ENCODE results near the gene EXOC6B. TPM values are rescaled to one million over a fixed set of nuclear protein-coding genes. Genes with fewer than 3 reads are reported as not detected.

EXOC6B gene
- total RNA-seq, 1 experiment from 2014 or later = 39.5 TPM

DNA sequence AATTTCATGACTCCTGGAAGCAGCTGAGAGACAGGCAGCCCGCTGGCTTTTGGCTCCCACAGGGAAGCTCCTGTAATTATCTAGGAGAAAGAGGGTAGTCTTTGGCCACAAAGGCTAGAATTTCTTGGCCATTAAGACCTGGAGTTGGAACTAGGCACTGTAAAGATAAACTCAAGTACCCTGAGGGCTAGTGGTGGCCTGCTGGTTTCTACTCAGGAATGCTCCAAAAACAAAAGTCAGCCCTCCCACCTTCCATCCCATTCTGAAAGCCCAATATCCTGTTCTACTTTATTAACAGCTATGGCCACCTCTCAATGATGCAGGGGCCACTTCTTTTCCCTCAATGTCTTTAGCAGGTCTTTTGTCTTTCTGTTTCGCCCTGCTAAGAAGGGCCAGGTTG lies 644.2 kb downstream of the EXOC6B start:
- in situ Hi-C loops (cut with HindIII; ENCODE audit: low sequenced_read_pairs) = no loop called here

DNA sequence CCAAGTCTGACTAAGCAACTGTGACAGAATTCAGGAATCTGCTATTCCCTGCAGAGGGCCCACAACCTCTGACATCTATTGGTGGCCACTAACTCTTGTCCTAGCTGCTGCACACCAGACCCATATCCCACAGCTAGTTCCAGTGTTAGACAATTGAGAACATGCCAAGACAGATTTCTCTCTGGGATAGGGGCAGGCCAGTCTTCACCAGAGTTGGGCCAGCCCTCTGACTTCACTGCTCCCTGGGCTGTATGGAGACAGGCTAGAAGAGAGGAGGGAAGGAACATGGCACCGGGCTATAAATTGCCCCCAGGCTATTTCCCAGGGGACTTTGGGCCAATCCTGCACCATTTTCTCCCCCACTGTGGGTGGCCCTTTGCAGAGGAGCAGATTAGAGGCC lies 645.5 kb downstream of the EXOC6B start:
- no peak for DNase-seq (ENCODE audit: low spot score)
- in situ Hi-C loops (cut with HindIII; ENCODE audit: low sequenced_read_pairs) = no loop called here

More for the DNA sequence above, 644.2 kb downstream of the EXOC6B start:
- no peak for DNase-seq (ENCODE audit: low spot score)

DNA sequence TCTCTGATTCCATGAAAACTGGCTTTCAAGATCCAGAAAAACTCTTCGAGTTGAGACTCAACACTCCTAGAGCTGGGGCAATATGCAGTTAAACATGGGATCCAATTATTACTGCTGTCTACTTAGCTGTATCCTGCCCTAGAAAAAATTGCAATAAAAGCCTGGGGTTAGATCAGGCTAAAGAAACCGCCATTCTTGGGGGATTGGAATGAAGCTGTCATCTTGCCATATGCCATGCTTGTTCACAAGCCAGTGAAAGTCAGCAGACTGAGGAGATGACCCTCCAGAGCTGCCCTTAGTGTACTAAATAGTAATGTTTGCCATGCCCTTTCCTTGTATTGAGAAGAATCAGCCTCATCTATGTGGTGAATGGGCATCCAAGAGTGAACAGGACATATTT lies 647.3 kb downstream of the EXOC6B start:
- no peak for DNase-seq (ENCODE audit: low spot score)
- in situ Hi-C loops (cut with HindIII; ENCODE audit: low sequenced_read_pairs) = no loop called here

DNA sequence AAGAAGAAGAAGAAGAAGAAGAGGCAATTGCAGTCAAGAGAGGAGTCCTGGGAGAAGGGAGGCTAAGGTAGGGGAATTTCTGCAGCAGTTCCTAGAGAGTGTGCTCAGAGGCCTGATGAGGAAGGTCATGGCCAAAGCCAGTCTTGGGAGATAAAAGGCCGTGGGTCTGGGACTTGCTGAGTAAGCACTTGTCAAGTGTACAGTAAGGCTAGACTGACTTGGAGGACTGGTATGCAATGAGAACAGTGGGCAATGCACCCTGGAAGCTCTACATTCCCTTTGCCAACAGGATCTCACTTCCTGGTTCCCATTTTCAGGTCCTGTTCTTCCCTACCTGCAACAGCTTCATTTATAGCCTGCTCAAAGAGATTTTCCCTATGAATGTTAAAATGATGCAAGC lies 649.6 kb downstream of the EXOC6B start:
- no peak for DNase-seq (ENCODE audit: low spot score)
- in situ Hi-C loops (cut with HindIII; ENCODE audit: low sequenced_read_pairs) = no loop called here

DNA sequence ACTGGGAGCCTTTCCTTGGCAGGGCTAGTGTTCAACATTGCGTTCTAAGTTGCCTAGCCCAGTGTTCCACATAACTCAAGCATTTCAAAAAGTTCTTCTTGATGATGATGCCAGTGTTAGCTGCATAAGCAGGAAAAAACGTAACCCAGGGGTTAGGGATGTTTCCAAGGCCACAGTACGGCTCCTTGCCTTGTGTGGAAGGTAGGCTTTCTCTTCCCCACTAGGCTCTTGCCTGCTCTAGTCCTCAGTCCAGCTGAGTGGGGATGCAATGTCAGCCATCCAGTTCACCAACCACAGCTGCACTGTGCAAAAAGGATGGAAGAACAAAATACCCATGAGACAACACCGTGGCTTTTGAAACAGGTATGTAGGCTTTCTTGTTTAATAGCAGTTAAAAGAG lies 650.2 kb downstream of the EXOC6B start:
- in situ Hi-C loops (cut with HindIII; ENCODE audit: low sequenced_read_pairs) = no loop called here
- no peak for DNase-seq (ENCODE audit: low spot score)

DNA sequence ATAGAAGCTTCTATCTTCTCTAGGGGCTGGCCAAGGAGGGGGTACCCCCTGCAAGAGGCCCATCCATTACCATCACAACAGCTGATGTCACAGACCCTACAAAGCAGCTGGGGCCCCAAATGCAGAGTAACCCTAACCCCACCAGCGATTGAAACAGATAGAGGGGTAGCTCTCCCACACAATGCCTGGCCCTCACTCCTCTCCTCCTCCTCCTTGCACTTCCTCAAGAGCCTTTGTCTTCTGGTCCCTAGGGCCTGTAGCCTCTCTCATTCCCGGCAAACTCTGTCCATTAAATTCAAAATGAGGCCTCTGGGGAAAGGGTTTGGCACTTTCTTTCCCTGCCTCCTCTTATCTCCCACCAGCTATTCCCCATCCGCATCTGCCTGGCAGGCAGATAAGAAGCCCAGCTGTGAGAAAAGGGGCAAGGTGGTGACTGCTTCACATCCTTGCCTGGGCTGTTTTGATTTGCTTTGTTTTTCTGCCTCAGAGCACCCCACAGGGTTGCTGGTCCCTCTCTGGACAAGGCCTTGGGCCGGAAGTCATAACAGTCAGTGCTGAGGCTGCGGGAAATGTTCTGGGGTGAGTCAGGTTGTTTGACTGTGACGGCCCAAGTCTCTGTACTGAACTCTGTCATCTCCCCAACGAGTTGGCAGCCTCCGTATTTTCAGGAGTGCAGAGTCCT lies 652.1 kb downstream of the EXOC6B start:
- DNase-seq (ENCODE audit: low spot score) = no peak
- in situ Hi-C loops (cut with HindIII; ENCODE audit: low sequenced_read_pairs) = no loop called here

DNA sequence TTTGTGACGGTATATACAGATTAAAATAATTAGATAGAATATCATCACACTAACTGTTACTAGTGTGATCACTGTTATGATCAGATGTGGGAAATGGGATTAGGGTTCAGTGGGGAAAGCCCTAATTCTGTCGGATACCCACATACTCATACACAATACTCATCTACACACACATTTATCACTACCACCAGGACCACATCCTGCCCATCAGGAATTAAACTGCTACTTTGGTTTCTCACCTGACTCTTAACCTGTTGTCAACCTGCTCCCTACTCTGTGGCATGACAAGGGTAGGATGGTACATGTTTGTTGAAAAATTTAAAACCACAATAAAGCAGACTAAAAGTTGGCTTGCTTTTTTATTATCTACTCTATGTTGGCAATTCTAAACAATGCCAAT lies 653.4 kb downstream of the EXOC6B start:
- in situ Hi-C loops (cut with HindIII; ENCODE audit: low sequenced_read_pairs) = no loop called here
- DNase-seq (ENCODE audit: low spot score) = no peak

DNA sequence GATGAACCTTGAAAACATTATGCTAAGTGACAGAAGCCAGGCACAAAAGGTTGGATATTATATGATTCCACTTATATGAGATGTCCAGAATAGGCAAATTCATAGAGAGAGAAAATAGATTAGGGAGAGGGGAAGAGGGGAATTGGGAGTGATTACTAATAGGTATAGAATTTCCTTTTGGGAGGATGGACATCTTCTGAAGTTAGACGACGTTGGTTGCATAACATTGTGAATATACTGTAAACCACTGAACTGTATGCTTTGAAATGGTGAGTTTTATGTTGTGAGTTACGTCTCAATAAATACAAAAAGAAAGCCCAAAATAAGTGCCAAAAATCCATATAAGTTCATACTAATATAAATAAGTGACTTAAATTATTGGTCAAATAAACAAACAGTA lies 659.6 kb downstream of the EXOC6B start:
- in situ Hi-C loops (cut with HindIII; ENCODE audit: low sequenced_read_pairs) = no loop called here
- no peak for DNase-seq (ENCODE audit: low spot score)

DNA sequence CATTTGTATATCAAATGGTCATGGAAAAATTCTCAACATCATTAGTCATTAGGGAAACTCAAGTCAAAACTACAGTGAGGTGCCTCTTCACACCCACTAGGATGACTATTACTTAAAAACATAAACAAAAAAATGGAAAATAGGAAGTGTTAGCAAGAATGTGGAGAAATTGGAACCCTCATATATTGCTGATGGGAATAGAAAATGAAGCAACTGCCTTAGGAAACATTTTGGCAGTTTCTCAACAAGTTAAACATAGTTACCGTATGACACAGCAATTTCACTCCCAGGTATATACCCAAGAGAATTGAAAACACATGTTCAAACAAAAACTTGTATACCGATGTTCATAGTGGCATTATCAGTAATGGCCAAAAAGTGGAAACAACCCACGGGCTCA lies 660.0 kb downstream of the EXOC6B start:
- in situ Hi-C loops (cut with HindIII; ENCODE audit: low sequenced_read_pairs) = no loop called here
- no peak for DNase-seq (ENCODE audit: low spot score)

DNA sequence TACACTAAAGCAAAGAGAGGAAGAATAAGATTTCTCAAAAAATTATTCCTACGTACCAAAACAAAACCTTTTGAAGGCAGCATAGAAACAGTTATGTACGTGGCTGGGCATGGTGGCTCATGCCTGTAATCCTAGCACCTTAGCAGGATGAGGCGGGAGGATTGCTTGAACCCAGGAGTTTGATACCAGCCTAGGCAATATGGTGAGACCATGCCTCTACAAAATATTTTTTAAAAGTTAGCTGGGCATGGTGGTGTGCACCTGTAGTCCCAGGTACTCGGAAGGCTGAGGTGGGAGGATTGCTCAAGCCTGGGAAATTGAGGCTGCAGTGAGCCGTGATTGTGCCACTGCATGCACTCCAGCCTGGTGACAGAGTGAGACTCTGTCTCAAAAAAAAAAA lies 663.3 kb downstream of the EXOC6B start:
- in situ Hi-C loops (cut with HindIII; ENCODE audit: low sequenced_read_pairs) = no loop called here
- no peak for DNase-seq (ENCODE audit: low spot score)

DNA sequence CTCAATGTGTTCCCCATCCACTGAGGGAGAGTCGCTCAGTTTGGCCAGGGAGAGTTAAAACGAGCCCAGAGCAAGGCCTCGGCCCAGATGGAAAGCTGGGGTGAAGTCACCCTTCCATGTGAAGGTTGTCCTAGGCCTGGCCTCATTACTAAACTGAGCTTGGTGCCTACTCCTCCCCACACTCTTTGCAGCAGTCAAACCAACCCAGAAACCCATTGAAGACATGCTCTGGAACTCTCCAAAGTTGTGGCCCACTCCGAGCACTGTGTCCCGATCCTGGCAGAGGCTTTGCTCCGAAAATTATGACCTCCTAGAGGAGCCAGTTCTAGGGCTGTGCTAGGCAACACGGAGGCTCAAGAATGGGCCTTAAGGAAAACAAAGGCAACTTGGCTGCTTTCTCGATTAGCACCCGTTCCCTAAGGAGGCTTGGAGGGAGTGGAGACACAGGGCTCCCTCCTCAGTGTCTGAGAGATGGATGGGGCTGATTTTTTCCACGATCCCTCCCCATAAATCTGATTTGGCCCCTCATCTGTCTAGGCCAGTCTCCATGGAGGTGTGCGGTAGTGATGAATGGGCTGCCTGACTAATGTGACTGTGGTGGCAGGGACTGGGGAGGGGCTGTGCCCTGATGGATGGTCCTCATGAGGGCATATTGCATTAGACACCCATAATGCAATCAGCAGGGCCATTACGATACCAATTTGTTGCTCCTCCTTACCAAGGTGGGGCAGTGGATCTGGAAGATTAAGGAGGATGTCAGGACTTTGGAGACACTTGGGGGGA lies 666.4 kb downstream of the EXOC6B start:
- no peak for DNase-seq (ENCODE audit: low spot score)
- in situ Hi-C loops (cut with HindIII; ENCODE audit: low sequenced_read_pairs) = no loop called here

DNA sequence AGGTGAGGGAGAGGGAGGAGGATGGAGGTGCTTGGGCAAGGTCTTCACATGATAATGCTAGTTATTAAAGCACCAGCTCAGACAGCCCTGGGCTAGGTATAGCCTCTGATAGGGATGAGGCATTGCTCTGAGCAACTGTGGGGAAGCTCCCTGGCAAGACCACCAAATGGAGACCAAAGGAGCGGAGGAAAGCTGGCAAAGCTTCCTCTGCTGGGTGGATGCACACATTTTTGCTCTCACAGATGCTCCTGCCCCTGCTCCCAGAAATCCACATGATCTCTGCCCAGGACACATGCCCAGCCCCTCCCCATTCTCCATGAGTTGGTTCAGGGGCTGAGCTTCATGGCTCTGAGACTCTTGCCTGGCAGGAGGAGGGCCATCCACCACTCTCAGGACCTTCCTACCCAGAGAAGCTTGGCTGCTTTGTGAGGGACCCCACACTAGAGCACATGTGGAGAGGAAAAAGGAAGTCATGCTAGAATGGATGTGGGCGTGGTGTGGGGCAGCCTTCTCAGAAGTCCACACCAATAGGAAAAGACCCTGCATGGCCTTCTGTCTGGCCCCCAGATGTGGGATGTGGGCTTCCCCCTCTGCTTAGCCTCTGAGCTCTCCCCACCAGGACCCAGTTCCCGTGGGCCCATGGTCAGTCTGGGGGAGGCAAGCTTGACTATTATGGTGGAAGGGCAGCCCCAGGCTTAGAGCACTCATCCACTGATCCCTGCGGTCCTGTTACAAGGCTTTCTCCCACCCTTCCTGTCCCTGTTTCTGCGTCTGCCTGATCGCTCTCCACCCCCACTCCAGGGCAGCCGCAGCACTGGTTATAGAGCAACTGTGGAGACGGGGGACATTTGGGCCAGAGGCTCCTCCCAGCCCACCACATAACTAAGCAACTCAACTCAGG lies 667.7 kb downstream of the EXOC6B start:
- no peak for DNase-seq (ENCODE audit: low spot score)
- in situ Hi-C loops (cut with HindIII; ENCODE audit: low sequenced_read_pairs) = no loop called here

DNA sequence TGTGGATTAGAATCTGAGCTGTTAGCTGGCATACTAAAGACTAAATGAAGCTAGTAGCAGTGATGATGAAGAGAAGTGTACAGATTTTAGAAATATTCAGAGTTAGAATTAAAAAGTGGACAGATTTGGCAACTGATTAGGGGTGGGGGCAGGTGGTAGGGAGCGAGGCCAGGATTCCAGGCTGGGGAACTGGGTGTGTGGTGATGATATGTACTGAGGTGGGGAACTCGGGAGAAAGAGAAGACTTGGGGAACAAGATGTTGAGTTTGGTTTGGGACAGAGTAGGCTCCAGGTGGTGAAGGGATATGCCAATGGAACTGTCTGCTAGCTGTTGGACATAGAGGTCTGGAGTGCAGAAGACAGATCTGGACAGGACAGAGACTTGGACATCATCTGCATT lies 669.0 kb downstream of the EXOC6B start:
- in situ Hi-C loops (cut with HindIII; ENCODE audit: low sequenced_read_pairs) = no loop called here
- DNase-seq (ENCODE audit: low spot score) = no peak

DNA sequence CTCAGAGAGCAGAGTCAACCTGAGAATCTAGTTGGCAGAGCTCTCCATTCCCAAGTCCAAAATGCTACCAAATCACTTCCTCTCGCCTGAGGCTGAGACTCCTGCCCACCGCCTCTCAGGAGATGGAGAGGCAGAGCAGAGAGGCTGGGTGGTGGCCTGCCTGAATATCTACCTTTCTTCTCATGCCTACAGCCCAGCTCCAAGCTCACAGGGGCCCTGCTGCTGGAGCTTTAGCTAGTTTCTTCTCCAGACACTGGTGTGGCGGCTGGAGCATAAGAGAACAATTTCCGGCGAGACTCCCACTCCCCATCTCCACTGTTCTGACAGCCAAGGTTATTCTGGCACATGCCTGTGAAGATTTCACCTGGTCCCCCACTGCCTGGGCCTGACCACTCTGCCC lies 670.1 kb downstream of the EXOC6B start:
- in situ Hi-C loops (cut with HindIII; ENCODE audit: low sequenced_read_pairs) = no loop called here
- no peak for DNase-seq (ENCODE audit: low spot score)

DNA sequence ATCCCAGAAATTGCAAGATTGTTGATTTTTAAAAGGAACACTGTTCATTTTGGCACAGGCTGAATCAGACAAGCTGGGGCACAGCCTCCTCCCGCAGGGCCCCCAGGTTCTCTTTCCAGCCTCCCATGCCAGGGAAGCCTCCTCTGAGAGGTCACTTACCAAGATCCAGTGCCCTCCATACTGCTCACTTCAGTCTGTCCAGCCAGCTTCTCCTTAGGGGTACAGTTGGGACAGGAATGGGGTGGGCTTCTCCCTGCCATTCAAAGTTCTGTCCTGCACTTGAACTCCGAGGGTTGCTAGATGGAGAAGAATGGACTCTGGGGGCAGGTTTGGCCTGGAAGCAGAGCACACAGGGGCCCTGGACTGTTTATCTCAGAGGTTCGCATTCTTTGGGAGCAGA lies 670.7 kb downstream of the EXOC6B start:
- in situ Hi-C loops (cut with HindIII; ENCODE audit: low sequenced_read_pairs) = no loop called here
- DNase-seq (ENCODE audit: low spot score) = no peak

DNA sequence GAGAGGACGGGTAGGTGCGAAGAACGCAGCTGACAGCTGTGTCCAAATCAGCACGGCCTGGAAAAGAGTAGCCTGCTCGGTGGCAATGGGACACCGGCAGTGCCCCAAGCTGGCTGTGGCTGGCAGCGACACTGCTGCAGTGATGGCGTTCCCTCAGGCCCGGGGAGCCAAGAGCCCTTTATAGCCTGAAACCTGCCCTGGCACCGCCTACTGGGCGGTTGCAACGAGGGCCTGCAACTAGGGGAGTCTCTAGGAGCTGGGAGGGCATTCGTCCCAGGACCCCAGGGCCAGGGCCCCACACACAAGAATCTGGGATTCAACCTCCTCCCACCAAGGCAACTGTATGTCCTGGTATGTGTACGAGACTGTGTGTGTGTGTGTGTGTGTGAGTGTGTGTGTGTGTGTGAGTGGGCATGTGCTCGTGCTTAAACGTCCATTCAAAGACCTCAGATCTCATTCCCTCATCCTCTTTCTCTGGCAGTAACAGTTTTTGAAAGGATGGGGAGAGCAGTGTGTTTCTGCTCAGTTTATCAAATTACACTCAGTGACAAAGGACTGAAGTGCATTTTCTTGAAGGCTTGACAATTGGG lies 671.4 kb downstream of the EXOC6B start:
- in situ Hi-C loops (cut with HindIII; ENCODE audit: low sequenced_read_pairs) = no loop called here
- DNase-seq (ENCODE audit: low spot score) = no peak

DNA sequence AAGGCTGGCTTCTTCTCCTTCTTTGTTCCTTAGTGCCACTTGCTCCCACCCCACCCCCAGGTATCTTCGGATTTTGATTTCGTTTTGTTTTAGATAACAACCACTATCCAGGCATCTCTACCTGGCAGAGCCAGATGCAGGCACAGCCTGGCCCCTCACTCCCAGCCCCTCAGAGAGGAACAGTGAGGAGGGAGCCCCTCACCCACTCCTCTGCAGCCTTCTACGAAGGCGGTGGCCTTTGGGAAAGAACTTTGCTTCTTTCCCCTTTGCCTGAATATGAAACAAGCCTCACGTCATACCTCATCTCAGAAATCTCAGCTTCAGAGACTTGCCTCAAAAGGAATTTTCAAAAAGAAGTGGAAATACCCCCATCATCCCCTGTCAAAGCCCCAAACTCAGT lies 671.9 kb downstream of the EXOC6B start:
- DNase-seq (ENCODE audit: low spot score) = no peak
- in situ Hi-C loops (cut with HindIII; ENCODE audit: low sequenced_read_pairs) = no loop called here

DNA sequence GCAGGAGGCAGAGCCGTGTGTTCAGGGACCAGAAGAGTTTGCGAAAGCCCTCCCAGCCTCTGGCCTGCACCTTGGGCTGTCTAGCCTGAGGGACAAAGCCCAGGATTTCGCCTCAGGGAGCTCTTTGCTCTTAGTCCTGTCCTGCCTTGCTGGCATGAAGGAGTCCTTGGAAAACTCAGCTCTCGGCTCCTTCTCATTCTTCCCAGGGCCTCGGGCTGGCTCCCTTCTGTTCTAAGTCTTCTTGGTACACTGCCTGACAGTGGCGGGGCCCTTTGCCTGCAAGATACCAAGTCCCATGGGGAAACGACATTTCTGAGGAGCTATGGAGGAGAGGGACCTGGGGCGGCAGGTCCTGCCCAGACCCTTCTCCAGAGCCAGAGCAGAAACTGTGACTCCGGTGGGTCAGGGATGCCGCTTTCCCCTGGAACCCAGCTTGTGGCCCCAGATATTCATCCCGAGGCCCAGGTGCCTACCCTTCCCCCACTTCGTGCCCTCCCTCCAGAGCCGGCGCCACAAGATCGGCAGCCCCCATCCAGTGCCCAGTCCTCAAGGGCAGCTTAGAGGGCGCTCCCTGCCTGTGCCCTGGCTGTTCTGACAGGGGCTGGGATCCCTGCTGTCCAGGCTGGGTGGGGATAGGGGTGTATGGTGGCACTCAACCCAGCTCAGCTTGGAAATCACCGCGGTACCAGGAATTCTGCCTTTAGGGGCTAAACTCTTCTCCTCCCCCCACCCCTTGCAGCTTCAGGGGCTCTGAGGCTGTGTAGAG lies 672.6 kb downstream of the EXOC6B start:
- DNase-seq (ENCODE audit: low spot score) = no peak
- in situ Hi-C loops (cut with HindIII; ENCODE audit: low sequenced_read_pairs) = no loop called here

DNA sequence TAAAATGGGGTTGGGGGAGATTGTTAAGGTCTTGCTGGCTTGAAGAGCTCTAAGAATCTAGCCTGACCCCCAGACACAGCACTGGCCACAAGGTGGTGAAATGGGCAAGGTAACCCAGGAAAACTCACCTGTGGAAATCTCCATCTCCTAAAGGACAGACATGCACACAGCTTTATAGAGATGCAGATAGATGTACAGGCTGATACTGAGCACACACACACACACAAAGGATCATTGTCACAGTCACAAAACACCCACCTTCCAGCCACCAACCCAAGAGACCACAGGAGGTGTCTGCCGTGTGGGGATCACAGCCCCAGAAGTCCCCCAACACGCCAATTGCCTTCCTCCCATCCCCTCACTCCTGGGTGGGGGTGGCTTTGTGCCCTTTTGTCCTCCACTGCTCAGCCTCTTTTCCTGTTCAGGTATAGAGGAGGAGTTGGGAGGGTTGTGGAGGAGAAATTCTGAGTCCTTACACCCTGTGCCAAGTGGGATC lies 674.9 kb downstream of the EXOC6B start:
- in situ Hi-C loops (cut with HindIII; ENCODE audit: low sequenced_read_pairs) = no loop called here
- no peak for DNase-seq (ENCODE audit: low spot score)

All from G401 (cell line).